Endothelial cell of umbilical vein (primary cell): ENCODE measurements around the gene PRKCD. TPM values are rescaled to one million over a fixed set of nuclear protein-coding genes. Genes with fewer than 3 reads are reported as not detected.

Experiments
- BruUV-seq: library from RNA; stranded (reverse); fragments of 400-500 nt; replicated peaks from 2 replicates; lab custom pipeline; 2021; lab: Mats Ljungman, UMichigan
- CTCF ChIA-PET: fragments of 300-600, 350-600 bp; sonication (Branson Sonifier 250); formaldehyde crosslinking; loops from one replicate; lab custom pipeline; 2021; ENCODE audit warnings: antibody characterized with exemption, inconsistent platforms; lab: Charles Lee
- POLR2A ChIA-PET: fragments of 300-600, 350-600 bp; sonication (Branson Sonifier 250); formaldehyde crosslinking; loops from one replicate; lab custom pipeline; 2021; ENCODE audit warnings: antibody characterized with exemption, inconsistent platforms; lab: Charles Lee
- DNase-seq: peaks from one replicate; pipeline ENCODE4 v3.0.0-alpha.2; 2011; ENCODE audit warnings: low read depth, low spot score
- FAIRE-seq: peaks from 2 replicates; lab custom pipeline; 2011; peaks lifted over from hg19 to GRCh38; lab: Jason Lieb, UNC
- H2AFZ ChIP-seq: 2 replicates; pipeline ENCODE4 v1.6.0; 2012; ENCODE audit warnings: low read depth, low read length, control low read depth, inconsistent platforms
- H3K27ac ChIP-seq: 2 replicates; pipeline ENCODE4 v1.5.1; 2011; ENCODE audit warnings: low read depth, mild to moderate bottlenecking, control low read depth, low read length, moderate library complexity; ENCODE audit not compliant: insufficient read depth
- H3K27me3 ChIP-seq, 2 experiments: 2 replicates each; pipeline versions ENCODE4 v1.6.0 to v1.6.1; 2011; ENCODE audit warnings: low read length in 2 of 2, mixed read lengths in 1 of 2; ENCODE audit not compliant: control insufficient read depth in 2 of 2, insufficient read depth in 2 of 2
- H3K36me3 ChIP-seq, 2 experiments: 2 replicates in 1 of 2; 3 replicates in 1 of 2; pipeline ENCODE4 v1.5.1; 2011; ENCODE audit warnings: low read length in 2 of 2, mild to moderate bottlenecking in 1 of 2, moderate library complexity in 1 of 2; ENCODE audit not compliant: control insufficient read depth in 2 of 2, insufficient read depth in 2 of 2; ENCODE audit errors: extremely low read depth in 1 of 2
- H3K4me1 ChIP-seq: 3 replicates; pipeline ENCODE4 v1.5.1; 2011; ENCODE audit warnings: mild to moderate bottlenecking, low read length; ENCODE audit not compliant: control insufficient read depth, insufficient read depth; ENCODE audit errors: extremely low read depth
- H3K4me2 ChIP-seq: 2 replicates; pipeline ENCODE4 v1.6.1; 2011; ENCODE audit warnings: low read length, control low read depth, mixed read lengths; ENCODE audit not compliant: insufficient read depth
- H3K4me3 ChIP-seq, 3 experiments: fragments of 200-600 bp in 1 of 3; sonication (generic), shearing (Covaris generic) in 1 of 3; replicated peaks in 1 of 3; 2 replicates each; pipeline ENCODE4 v1.5.1; 2011 to 2016; ENCODE audit warnings: control low read depth in 3 of 3, low read length in 3 of 3, mild to moderate bottlenecking in 2 of 3, inconsistent platforms in 1 of 3, low read depth in 1 of 3, moderate library complexity in 1 of 3; ENCODE audit not compliant: insufficient read depth in 1 of 3
- H3K79me2 ChIP-seq: 2 replicates; pipeline ENCODE4 v1.6.0; 2012; ENCODE audit warnings: low read length, inconsistent platforms; ENCODE audit not compliant: control insufficient read depth, insufficient read depth
- H3K9ac ChIP-seq: replicated peaks from 2 replicates; pipeline ENCODE3; 2011; ENCODE audit warnings: low read length, control low read depth; ENCODE audit not compliant: insufficient read depth; ENCODE audit errors: extremely low read depth
- H3K9me1 ChIP-seq: replicated peaks from 3 replicates; pipeline ENCODE4 v1.6.0; 2011; ENCODE audit warnings: mild to moderate bottlenecking, low read length; ENCODE audit not compliant: control insufficient read depth, insufficient read depth; ENCODE audit errors: extremely low read depth
- H3K9me3 ChIP-seq: replicated peaks from 2 replicates; pipeline ENCODE4 v1.5.1; 2012; ENCODE audit warnings: low read length, inconsistent platforms; ENCODE audit not compliant: control insufficient read depth, insufficient read depth
- H4K20me1 ChIP-seq: replicated peaks from 2 replicates; pipeline ENCODE3; 2011; ENCODE audit warnings: mild to moderate bottlenecking, low read length; ENCODE audit not compliant: control insufficient read depth, insufficient read depth; ENCODE audit errors: extremely low read depth
- CTCF ChIP-seq, 2 donors: IDR thresholded peaks; 1 replicate in 1 of 2; 2 replicates in 1 of 2; pipeline ENCODE4 v1.5.1; 2011; ENCODE audit warnings: low read length in 2 of 2, mild to moderate bottlenecking in 2 of 2, moderate library complexity in 2 of 2, control low read depth in 1 of 2, inconsistent platforms in 1 of 2, low read depth in 1 of 2; ENCODE audit not compliant: insufficient read depth in 1 of 2; ENCODE audit errors: extremely low read depth in 1 of 2
- EZH2 ChIP-seq: IDR thresholded peaks from 2 replicates; pipeline ENCODE4 v1.6.1; 2012; ENCODE audit warnings: borderline replicate concordance, low read depth, mild to moderate bottlenecking, moderate library complexity, low read length, inconsistent platforms; ENCODE audit not compliant: severe bottlenecking
- FOS ChIP-seq: IDR thresholded peaks from 2 replicates; pipeline ENCODE4 v1.6.1; 2011; ENCODE audit warnings: mild to moderate bottlenecking, low read length, moderate library complexity, borderline replicate concordance; ENCODE audit not compliant: insufficient read depth
- GATA2 ChIP-seq: IDR thresholded peaks from 2 replicates; pipeline ENCODE4 v1.7.0; 2011; ENCODE audit warnings: low read depth, mild to moderate bottlenecking, moderate library complexity, mixed read lengths, low read length; ENCODE audit not compliant: insufficient read length, insufficient read depth
- JUN ChIP-seq: IDR thresholded peaks from 2 replicates; pipeline ENCODE4 v1.6.1; 2011; ENCODE audit warnings: borderline replicate concordance, low read depth; ENCODE audit not compliant: insufficient read length, insufficient read depth
- MAX ChIP-seq: IDR thresholded peaks from 2 replicates; pipeline ENCODE4 v1.6.1; 2011; ENCODE audit not compliant: insufficient read depth, insufficient read length
- MYC ChIP-seq: IDR thresholded peaks from one replicate; pipeline ENCODE4 v1.6.1; 2011; ENCODE audit warnings: mild to moderate bottlenecking, low read depth, low read length
- POLR2A ChIP-seq: IDR thresholded peaks from 2 replicates; pipeline ENCODE4 v1.6.1; 2012; ENCODE audit warnings: low read depth, mild to moderate bottlenecking, control low read depth, low read length
- POLR2AphosphoS5 ChIP-seq: IDR thresholded peaks from 2 replicates; pipeline ENCODE4 v1.6.1; 2012; ENCODE audit warnings: low read depth, mild to moderate bottlenecking, control low read depth, low read length, moderate library complexity; ENCODE audit not compliant: insufficient read depth
- dilution Hi-C: fragments of 300-500 bp; cut with MboI; formaldehyde crosslinking; loops from one replicate; pipeline ENCODE4 v1.15.0; 2019; ENCODE audit warnings: low sequenced_read_pairs; ENCODE audit not compliant: extremely low pct_ligation_motif_present
- intact Hi-C: fragments of 100-400 bp; cut with micrococcal nuclease; formaldehyde crosslinking; loops from one replicate; pipeline ENCODE4 v1.10.0; 2022
- polyA plus RNA-seq, 4 experiments: library from polyadenylated mRNA; depleted of rRNA in 3 of 4; stranded (reverse) in 3 of 4; unstranded in 1 of 4; fragments of >200 nt; gene quantifications; 2 replicates each; pipeline versions ENCODE4 v1.2.1 to v1.2.3, GENCODE V29; 2011 to 2012; ENCODE audit warnings: missing spikeins in 1 of 4
- total RNA-seq: library from RNA; stranded (reverse); gene quantifications from 2 replicates; pipeline ENCODE4 v1.2.3, GENCODE V29; 2021

PRKCD gene
- total and polyA plus RNA-seq, 2 donors (not counting 3 experiments of a cell fraction or from before 2014, with no cell fraction given), result 15.5 to 19.0 TPM

- Histone ChIP-seq H3K27ac (no peak overlapping the region), H3K36me3 (peaks cover 7 to 15% of the 10 kb centered on the region in 2 experiments), H4K20me1 (no peaks in the 10 kb centered on the region), H2AFZ (no peak overlapping the region), H3K4me2 (no peak overlapping the region), H3K9ac (no peak overlapping the region), H3K79me2 (no peaks in the 10 kb centered on the region), H3K9me3 (no peaks in the 10 kb centered on the region), H3K27me3 (no peaks in the 10 kb centered on the region), H3K4me1 (no peaks in the 10 kb centered on the region), H3K4me3 (no peak overlapping the region), H3K9me1 (no peaks in the 10 kb centered on the region)
- no TSS peak for BruUV-seq
- dilution Hi-C loops, result no loop called here
- POLR2A ChIA-PET, result no interaction called here
- FAIRE-seq, result no peak
- intact Hi-C loops, result no loop called here
- TF ChIP-seq JUN (no peak), MAX (no peak), GATA2 (no peak), EZH2 (no peak), CTCF (IDR thresholded peaks at IDR 0.05; ENCODE audit: extremely low read depth in 1 of 2, insufficient read depth in 1 of 2, low read depth in 1 of 2, low read length in 2 of 2) (no peak), POLR2AphosphoS5 (no peak), FOS (no peak), POLR2A (no peak), MYC (no peak)
- DNase-seq, result no peak
- CTCF ChIA-PET, result interaction anchor here (1.0 kb wide), 2 partner anchors 12 to 24 kb away, joined by 3 read pairs; no protein-coding TSS in a partner anchor
Observed at GRCh38 chr3:53183514-53183913, 22.5 kb downstream of the PRKCD start.
